Thoracic aorta (tissue), 2 donors: ENCODE measurements around the gene KIF3A. TPM values are rescaled to one million over a fixed set of nuclear protein-coding genes. Genes with fewer than 3 reads are reported as not detected.

Experiments used
- ATAC-seq: fragments of 150-250 bp; one replicate; pipeline ENCODE4 v1.8.0; 2017; ENCODE audit warnings: low read depth; ENCODE audit not compliant: insufficient number of reproducible peaks, low FRiP score
- DNase-seq: peaks from one replicate; pipeline ENCODE4 v3.0.0-alpha.2; 2020; ENCODE audit warnings: low spot score
- H3K27ac ChIP-seq, 2 donors: fragments of 200-600 bp; sonication (generic); 1 replicate in 1 of 2; 2 replicates in 1 of 2; pipeline ENCODE4 v1.5.1; 2016; ENCODE audit warnings: mild to moderate bottlenecking in 2 of 2, moderate library complexity in 2 of 2
- H3K27me3 ChIP-seq: fragments of 200-600 bp; sonication (generic); replicated peaks from 2 replicates; pipeline ENCODE4 v1.6.0; 2016; ENCODE audit warnings: mild to moderate bottlenecking; ENCODE audit not compliant: insufficient read depth
- H3K36me3 ChIP-seq: fragments of 200-600 bp; sonication (generic); one replicate; pipeline ENCODE4 v1.5.1; 2016
- H3K4me1 ChIP-seq, 2 donors: fragments of 200-600 bp; sonication (generic); 1 replicate in 1 of 2; 2 replicates in 1 of 2; pipeline versions ENCODE4 v1.5.1 to v1.6.0; 2016; ENCODE audit warnings: low read depth in 2 of 2, mild to moderate bottlenecking in 1 of 2; ENCODE audit not compliant: control insufficient read depth in 1 of 2
- H3K4me3 ChIP-seq: fragments of 200-600 bp; sonication (generic); 2 replicates; pipeline ENCODE4 v1.5.1; 2016; ENCODE audit warnings: mild to moderate bottlenecking
- H3K9me3 ChIP-seq: fragments of 200-600 bp; sonication (generic); 2 replicates; pipeline ENCODE4 v1.5.1; 2016
- CTCF ChIP-seq: fragments of 200-600 bp; sonication (generic); IDR thresholded peaks from one replicate; pipeline ENCODE4 v1.5.1; 2019; ENCODE audit warnings: antibody characterized with exemption
- total RNA-seq, 2 donors: library from RNA; depleted of rRNA; stranded (reverse); fragments of >200 nt; gene quantifications; one replicate each; pipeline versions ENCODE4 v1.1.0 to v1.2.3, GENCODE V29; 2016

The KIF3A gene
- total RNA-seq = 1 to 10 TPM; 3.7 to 5.9 TPM

- peak; percentile 48 for TF ChIP-seq CTCF
- Histone ChIP-seq H3K9me3 (no peaks in the 10 kb centered on the region), H3K27ac (peak within 1 kb of the TSS in 1 of 2 donors; percentile 47), H3K36me3 (no peaks in the 10 kb centered on the region), H3K4me3 (peak within 1 kb of the TSS; percentile 94), H3K4me1 (peaks cover 6 to 15% of the 10 kb centered on the region in 2 donors), H3K27me3 (no peaks in the 10 kb centered on the region)
- ATAC-seq (peak; percentile 91), DNase-seq (peak; percentile 85)
Observed at GRCh38 chr5:132736853-132737833, at the start of gene KIF3A. TSS of gene KIF3A (minus strand) at chr5:132737546. CDS start at chr5:132737419, 127 bp downstream.

GRCh38 chr5:132787076-132787475, 49.7 kb upstream of the KIF3A start:
- Histone ChIP-seq H3K9me3 (no peaks in the 10 kb centered on the region), H3K4me3 (no peak overlapping the region), H3K36me3 (no peaks in the 10 kb centered on the region), H3K27me3 (no peaks in the 10 kb centered on the region), H3K4me1 (peaks cover 11 to 41% of the 10 kb centered on the region in 2 donors), H3K27ac (no peak overlapping the region)
- DNase-seq (no peak), ATAC-seq (no peak)
- no peak for TF ChIP-seq CTCF

- peaks cover 11 to 45% of the 10 kb centered on the region in 2 donors for H3K4me1 ChIP-seq
- DNase-seq = no peak
- H3K4me3 ChIP-seq = peak overlapping the region; percentile 43
- no peaks in the 10 kb centered on the region for H3K27me3 ChIP-seq
- H3K9me3 ChIP-seq = no peaks in the 10 kb centered on the region
- TF ChIP-seq CTCF = no peak
- no peak for ATAC-seq
- no peaks in the 10 kb centered on the region for H3K36me3 ChIP-seq
- H3K27ac ChIP-seq = peak overlapping the region in 1 of 2 donors; percentile 24
Observed at GRCh38 chr5:132785864-132786263, 48.5 kb upstream of the KIF3A start.

GRCh38 chr5:132785365-132785764, 48.0 kb upstream of the KIF3A start:
- Histone ChIP-seq H3K4me3 (peak overlapping the region; percentile 43), H3K4me1 (peaks cover 11 to 45% of the 10 kb centered on the region in 2 donors), H3K36me3 (no peaks in the 10 kb centered on the region), H3K9me3 (no peaks in the 10 kb centered on the region), H3K27ac (peak overlapping the region in 1 of 2 donors; percentile 24), H3K27me3 (no peaks in the 10 kb centered on the region)
- no peak for TF ChIP-seq CTCF
- DNase-seq (no peak), ATAC-seq (no peak)

- ATAC-seq (no peak), DNase-seq (no peak)
- H3K27me3 ChIP-seq = no peaks in the 10 kb centered on the region
- H3K36me3 ChIP-seq = no peaks in the 10 kb centered on the region
- H3K9me3 ChIP-seq = no peaks in the 10 kb centered on the region
- no peak overlapping the region for H3K4me3 ChIP-seq
- TF ChIP-seq CTCF = no peak
- H3K27ac ChIP-seq = peak overlapping the region in 1 of 2 donors; percentile 28
- peaks cover 18 to 56% of the 10 kb centered on the region in 2 donors for H3K4me1 ChIP-seq
Observed at GRCh38 chr5:132782101-132782500, 44.8 kb upstream of the KIF3A start.
